ENCODE data around the gene MAP2K1. TPM values are rescaled to one million over a fixed set of nuclear protein-coding genes. Genes with fewer than 3 reads are reported as not detected.
A peak's percentile ranks its signal among the peaks of the same experiment; 100 is the strongest.

The MAP2K1 gene
- total RNA-seq, 2 experiments from 2014 or later, result 33.8 to 34.7 TPM

- Mint-ChIP-seq H3K9me3 (no peaks in the 10 kb centered on the region), H3K36me3 (ENCODE audit: low read depth) (peaks cover 64% of the 10 kb centered on the region), H3K4me1 (ENCODE audit: low read depth) (peaks cover 5% of the 10 kb centered on the region), H3K27me3 (no peaks in the 10 kb centered on the region), H3K4me3 (no peak overlapping the region), H3K27ac (no peak overlapping the region)
- no peak for DNase-seq
- no peaks in the 10 kb centered on the region for H3K4me1 ChIP-seq (ENCODE audit: insufficient read depth, low read length)
- H3K4me3 ChIP-seq (ENCODE audit: low read length), result no peak overlapping the region
- H3K9me3 ChIP-seq (ENCODE audit: control insufficient read depth in 1 of 2, insufficient read depth in 1 of 2, low read length in 2 of 2), result no peaks in the 10 kb centered on the region
- ChIA-PET CTCF (interaction anchor here (3.1 kb wide), 1 partner anchor 13 kb away, joined by 8 read pairs; the partner anchor contains the start of gene SNAPC5), POLR2A (interaction anchor here (0.7 kb wide), 1 partner anchor 10 kb away, joined by 3 read pairs; no protein-coding TSS in a partner anchor)
- peaks cover 80% of the 10 kb centered on the region for H3K36me3 ChIP-seq (ENCODE audit: insufficient read depth, low read length)
- H3K27me3 ChIP-seq (ENCODE audit: control insufficient read depth in 1 of 2, insufficient read depth in 2 of 2, low read length in 2 of 2), result no peaks in the 10 kb centered on the region
- no peak overlapping the region for H3K27ac ChIP-seq (ENCODE audit: low read depth in 1 of 2, low read length in 2 of 2)
- intact Hi-C loops (cut with DNase I, micrococcal nuclease), result no loop called here
- ATAC-seq (ENCODE audit: poor library complexity), result no peak
- TF ChIP-seq CTCF (IDR thresholded peaks at IDR 0.05), result no peak
Observed at GRCh38 chr15:66484539-66485112, 97.9 kb downstream of the MAP2K1 start.

DNA sequence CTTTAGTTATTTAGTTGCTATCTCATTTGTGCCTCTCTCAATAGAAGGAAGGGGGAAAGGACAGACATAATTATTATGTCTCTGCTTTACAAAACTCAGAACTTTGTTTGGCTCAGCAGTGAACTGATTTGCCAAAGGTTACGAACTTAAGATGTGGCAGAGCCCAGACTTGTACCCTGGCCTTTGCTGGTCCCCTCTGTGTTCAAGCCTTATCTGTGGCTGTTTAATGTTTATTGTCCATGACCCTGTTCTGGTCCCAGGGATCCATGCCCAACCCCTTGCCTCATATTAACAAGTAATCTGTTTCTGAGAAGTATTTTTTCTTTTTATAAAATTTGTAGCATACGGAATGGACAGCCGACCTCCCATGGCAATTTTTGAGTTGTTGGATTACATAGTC lies 100.2 kb downstream of the MAP2K1 start:
- Histone ChIP-seq H3K4me1 (ENCODE audit: insufficient read depth, low read length) (no peaks in the 10 kb centered on the region), H3K36me3 (ENCODE audit: insufficient read depth, low read length) (peaks cover 90% of the 10 kb centered on the region), H3K27ac (ENCODE audit: low read depth in 1 of 2, low read length in 2 of 2) (no peak overlapping the region), H3K27me3 (ENCODE audit: control insufficient read depth in 1 of 2, insufficient read depth in 2 of 2, low read length in 2 of 2) (no peaks in the 10 kb centered on the region), H3K9me3 (ENCODE audit: control insufficient read depth in 1 of 2, insufficient read depth in 1 of 2, low read length in 2 of 2) (no peaks in the 10 kb centered on the region), H3K4me3 (ENCODE audit: low read length) (no peak overlapping the region)
- Mint-ChIP-seq H3K9me3 (no peaks in the 10 kb centered on the region), H3K27me3 (no peaks in the 10 kb centered on the region), H3K27ac (no peak overlapping the region), H3K4me3 (no peak overlapping the region), H3K36me3 (ENCODE audit: low read depth) (peaks cover 71% of the 10 kb centered on the region), H3K4me1 (ENCODE audit: low read depth) (peaks cover 5% of the 10 kb centered on the region)
- DNase-seq (no peak), ATAC-seq (ENCODE audit: poor library complexity) (no peak)
- intact Hi-C loops (cut with DNase I, micrococcal nuclease), result no loop called here
- POLR2A ChIA-PET, result no interaction called here
- CTCF ChIA-PET, result interaction anchor here (3.1 kb wide), 1 partner anchor 11 kb away, joined by 8 read pairs; the partner anchor contains the start of gene SNAPC5
- TF ChIP-seq CTCF (IDR thresholded peaks at IDR 0.05), result no peak

DNA sequence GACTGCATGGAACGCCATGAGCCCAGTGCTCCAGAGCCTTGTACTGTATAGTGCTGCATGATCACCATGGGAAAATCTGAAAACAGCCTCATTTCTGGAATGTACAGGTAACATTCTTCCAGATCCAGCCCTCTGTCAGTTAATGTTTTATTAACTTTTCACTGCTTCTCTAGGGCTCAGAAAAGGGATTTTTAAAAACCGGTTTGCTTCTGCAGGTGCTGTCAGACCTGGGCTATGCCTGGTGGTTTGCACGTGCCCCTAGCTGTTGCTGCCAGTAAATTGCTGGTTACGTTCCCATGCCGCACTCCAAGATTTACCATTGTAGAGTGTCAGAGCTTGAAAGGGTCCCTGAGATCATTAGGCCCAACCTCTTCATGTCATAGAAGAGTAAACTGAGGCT lies 101.8 kb downstream of the MAP2K1 start:
- ChIA-PET POLR2A (no interaction called here), CTCF (interaction anchor here (1.0 to 1.9 kb wide), 2 partner anchors 10 kb away, joined by 3 to 7 read pairs; partner anchors contain the start of gene SNAPC5)
- ATAC-seq (ENCODE audit: poor library complexity) (no peak), DNase-seq (no peak)
- Mint-ChIP-seq H3K36me3 (ENCODE audit: low read depth) (peaks cover 70% of the 10 kb centered on the region), H3K4me1 (ENCODE audit: low read depth) (no peaks in the 10 kb centered on the region), H3K4me3 (no peak overlapping the region), H3K27me3 (no peaks in the 10 kb centered on the region), H3K9me3 (no peaks in the 10 kb centered on the region), H3K27ac (peak overlapping the region; percentile 42)
- no peaks in the 10 kb centered on the region for H3K27me3 ChIP-seq (ENCODE audit: control insufficient read depth in 1 of 2, insufficient read depth in 2 of 2, low read length in 2 of 2)
- H3K4me1 ChIP-seq (ENCODE audit: insufficient read depth, low read length), result no peaks in the 10 kb centered on the region
- H3K4me3 ChIP-seq (ENCODE audit: low read length), result no peak overlapping the region
- peaks cover 87% of the 10 kb centered on the region for H3K36me3 ChIP-seq (ENCODE audit: insufficient read depth, low read length)
- no peak overlapping the region for H3K27ac ChIP-seq (ENCODE audit: low read depth in 1 of 2, low read length in 2 of 2)
- intact Hi-C loops (cut with DNase I, micrococcal nuclease), result no loop called here
- TF ChIP-seq CTCF (IDR thresholded peaks at IDR 0.05), result no peak
- H3K9me3 ChIP-seq (ENCODE audit: control insufficient read depth in 1 of 2, insufficient read depth in 1 of 2, low read length in 2 of 2), result no peaks in the 10 kb centered on the region

Data from CD4-positive, alpha-beta T cell (primary cell).